GM12878 (cell line): ENCODE results near the gene AFMID.

Source experiments
- CTCF ChIP-seq, 3 experiments: IDR thresholded peaks in 2 of 3; conservative IDR thresholded peaks in 1 of 3; 2 replicates each; pipeline ENCODE4 v1.5.1; 2011; ENCODE audit warnings: low read depth in 3 of 3, low read length in 3 of 3, mild to moderate bottlenecking in 3 of 3, control low read depth in 2 of 3, moderate library complexity in 2 of 3, inconsistent platforms in 1 of 3, mixed read lengths in 1 of 3; ENCODE audit not compliant: control insufficient read depth in 2 of 3, insufficient read depth in 1 of 3; ENCODE audit errors: extremely low read depth in 1 of 3
- PKNOX1 ChIP-seq: fragments of 450-650 bp; IDR thresholded peaks from 2 replicates; pipeline ENCODE4 v1.6.1; 2016; ENCODE audit warnings: mild to moderate bottlenecking
- POLR2A ChIP-seq: IDR thresholded peaks from 2 replicates; pipeline ENCODE4 v1.6.1; 2011; ENCODE audit warnings: low read depth, mild to moderate bottlenecking, low read length
- USF1 ChIP-seq: IDR thresholded peaks from 2 replicates; pipeline ENCODE4 v1.6.1; 2011; ENCODE audit warnings: borderline replicate concordance, low read depth, mild to moderate bottlenecking, moderate library complexity, mixed read lengths, low read length; ENCODE audit not compliant: insufficient read depth; ENCODE audit errors: extremely low read length
- ZNF24 ChIP-seq: fragments of 450-650 bp; IDR thresholded peaks from 2 replicates; pipeline ENCODE4 v1.6.1; 2017; ENCODE audit warnings: antibody characterized with exemption, mild to moderate bottlenecking
- TF ChIP-seq, protein P1 (sequence below): fragments of 150-350 bp; IDR thresholded peaks from 2 replicates; pipeline ENCODE4 v1.6.1; 2014; ENCODE audit warnings: mild to moderate bottlenecking, low read depth, low read length

GRCh38 chr17:78206298-78206697 lies 19.1 kb downstream of the AFMID start:
- TF ChIP-seq, protein P1, sequence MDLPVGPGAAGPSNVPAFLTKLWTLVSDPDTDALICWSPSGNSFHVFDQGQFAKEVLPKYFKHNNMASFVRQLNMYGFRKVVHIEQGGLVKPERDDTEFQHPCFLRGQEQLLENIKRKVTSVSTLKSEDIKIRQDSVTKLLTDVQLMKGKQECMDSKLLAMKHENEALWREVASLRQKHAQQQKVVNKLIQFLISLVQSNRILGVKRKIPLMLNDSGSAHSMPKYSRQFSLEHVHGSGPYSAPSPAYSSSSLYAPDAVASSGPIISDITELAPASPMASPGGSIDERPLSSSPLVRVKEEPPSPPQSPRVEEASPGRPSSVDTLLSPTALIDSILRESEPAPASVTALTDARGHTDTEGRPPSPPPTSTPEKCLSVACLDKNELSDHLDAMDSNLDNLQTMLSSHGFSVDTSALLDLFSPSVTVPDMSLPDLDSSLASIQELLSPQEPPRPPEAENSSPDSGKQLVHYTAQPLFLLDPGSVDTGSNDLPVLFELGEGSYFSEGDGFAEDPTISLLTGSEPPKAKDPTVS, result no peak
- TF ChIP-seq ZNF24 (no peak), PKNOX1 (no peak), CTCF (IDR thresholded peaks at IDR 0.05 in 2 of 3, conservative IDR thresholded peaks at IDR 0.05 in 1 of 3; ENCODE audit: control insufficient read depth in 2 of 3, extremely low read depth in 1 of 3, insufficient read depth in 1 of 3, low read depth in 3 of 3, low read length in 3 of 3) (peak in 2 of 3 experiments; percentile 6 to 12; a peak in 1 of 6 replicates), USF1 (no peak), POLR2A (no peak)
